Hair follicular keratinocyte (primary cell): ENCODE data around the gene ULK4. TPM values are rescaled to one million over a fixed set of nuclear protein-coding genes. Genes with fewer than 3 reads are reported as not detected.

Experiments
- total RNA-seq: library from RNA; depleted of rRNA; stranded (reverse); fragments of >200 nt; gene quantifications from 2 replicates; pipeline ENCODE4 v1.2.3, GENCODE V29; 2015

ULK4 gene
- 5.0 and 5.1 TPM in 2 replicates for total RNA-seq

DNA sequence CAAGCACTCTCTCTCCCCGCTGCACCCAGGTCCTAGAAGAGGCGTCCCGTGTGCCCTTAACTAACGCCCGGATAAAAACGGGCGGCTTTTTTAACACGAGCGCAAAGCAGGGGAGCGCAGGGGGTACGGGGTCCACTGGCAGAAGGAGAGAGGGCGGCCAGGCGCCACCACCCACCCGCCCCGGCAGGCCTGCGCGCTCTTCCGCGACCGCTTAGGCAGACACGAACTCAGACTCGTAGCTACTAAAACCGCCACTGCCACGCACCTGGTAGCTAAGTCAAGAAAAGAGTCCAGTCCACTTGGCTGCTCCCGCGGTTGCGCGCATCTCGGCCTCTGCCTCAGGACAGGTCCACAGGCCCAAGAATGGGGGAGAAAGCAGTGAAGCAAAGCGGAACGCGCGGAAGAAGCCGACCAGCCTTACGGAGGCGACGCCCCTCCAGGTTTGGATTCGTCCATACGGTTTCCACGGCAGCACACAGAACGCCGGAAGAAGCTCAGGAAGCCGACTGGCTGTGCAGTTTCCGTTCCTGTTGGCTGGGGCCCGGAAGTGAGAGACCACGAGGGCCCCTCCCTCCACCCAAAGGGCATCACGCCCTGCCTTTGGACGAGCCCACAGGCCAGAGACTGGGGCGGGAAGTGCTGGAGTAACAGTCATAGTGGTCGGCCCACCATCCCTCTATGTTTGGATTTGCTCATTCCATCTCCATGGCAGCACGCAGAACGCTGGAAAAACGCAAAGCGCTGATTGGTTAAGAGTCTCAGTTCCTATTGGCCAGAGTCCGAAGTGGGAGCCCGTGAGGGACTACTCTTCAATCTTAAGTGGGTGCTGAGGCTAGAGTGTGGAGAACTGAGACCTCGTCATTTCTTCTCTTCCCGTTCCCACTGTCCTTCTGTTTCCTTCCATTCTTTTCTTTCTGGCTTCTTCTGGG, at the start of gene ULK4:
ULK4 (minus strand) TSS at position 353 of the 929 bp plus-strand sequence. CDS start 7,344 bp downstream, outside the sequence.

DNA sequence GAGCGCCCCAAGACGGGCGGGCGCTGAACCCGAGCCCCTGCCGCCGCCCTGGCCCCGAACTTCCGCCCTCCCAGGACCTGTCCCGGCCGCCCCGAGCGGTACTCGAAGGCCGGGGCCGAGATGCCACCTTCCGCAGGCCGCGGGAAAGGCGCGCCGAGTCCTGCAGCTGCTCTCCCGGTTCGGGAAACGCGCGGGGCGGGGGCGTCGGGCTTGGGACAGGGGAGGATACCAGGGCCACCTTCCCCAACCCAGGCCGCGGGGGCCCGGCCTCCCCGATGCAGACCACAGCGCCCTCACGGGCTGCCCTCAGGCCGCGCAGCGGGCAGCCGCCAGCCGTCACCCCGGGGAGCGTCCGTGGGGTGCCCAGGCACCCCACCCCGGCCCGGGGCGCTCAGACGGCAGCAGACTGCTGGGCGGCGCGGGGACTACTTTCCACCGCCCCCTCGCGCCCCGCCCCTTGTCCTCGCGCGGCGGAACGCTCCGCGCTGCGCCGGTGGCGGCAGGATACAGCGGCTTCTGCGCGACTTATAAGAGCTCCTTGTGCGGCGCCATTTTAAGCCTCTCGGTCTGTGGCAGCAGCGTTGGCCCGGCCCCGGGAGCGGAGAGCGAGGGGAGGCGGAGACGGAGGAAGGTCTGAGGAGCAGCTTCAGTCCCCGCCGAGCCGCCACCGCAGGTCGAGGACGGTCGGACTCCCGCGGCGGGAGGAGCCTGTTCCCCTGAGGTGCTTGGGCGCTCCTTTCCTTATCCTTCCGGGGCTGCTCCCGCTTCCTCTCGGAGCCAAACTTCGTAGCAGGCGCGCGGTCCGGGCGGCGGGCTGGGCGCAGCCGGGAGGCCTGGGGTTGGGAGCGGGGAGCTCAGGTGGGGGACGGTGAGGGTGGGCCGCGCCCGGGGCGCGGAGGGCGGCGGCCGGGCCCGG, 762.7 kb downstream of the ULK4 start, which contains the start of gene CTNNB1:
CTNNB1 (plus strand) TSS at position 556 of the 916 bp plus-strand sequence. CDS start 24,564 bp downstream, outside the sequence.

Other genes with a start within 250 kb of the ULK4 start
- 29.0 and 41.6 TPM in 2 replicates for gene TRAK1, start 129.3 kb upstream of the ULK4 start, total RNA-seq